OCI-LY3 (cell line): ENCODE data around the gene ALDH5A1.

Experiments used
- H2AFZ ChIP-seq: fragments of 200-600, 300-600 bp; shearing (Covaris generic); 2 replicates; pipeline ENCODE4 v1.6.0; 2014; ENCODE audit warnings: antibody characterized with exemption, low read depth, low read length
- H3K27ac ChIP-seq: fragments of 200-600, 300-600 bp; sonication (generic); 2 replicates; pipeline ENCODE4 v1.5.1; 2014; ENCODE audit warnings: mild to moderate bottlenecking, low read length, moderate library complexity, mixed read lengths
- H3K27me3 ChIP-seq: fragments of 200-600, 300-600 bp; sonication (generic); 2 replicates; pipeline ENCODE4 v1.6.1; 2014; ENCODE audit warnings: low read depth, low read length, mixed read lengths
- H3K36me3 ChIP-seq: fragments of 200-600, 300-600 bp; sonication (generic); replicated peaks from 2 replicates; pipeline ENCODE3; 2014; ENCODE audit warnings: low read depth, low read length, mixed read lengths
- H3K4me1 ChIP-seq: fragments of 300-600, 200-600 bp; sonication (generic); 2 replicates; pipeline ENCODE4 v1.6.1; 2014; ENCODE audit warnings: low read length, mixed read lengths
- H3K4me2 ChIP-seq: fragments of 200-600, 300-600 bp; sonication (generic); 2 replicates; pipeline ENCODE4 v1.6.1; 2014; ENCODE audit warnings: low read length, mixed read lengths
- H3K4me3 ChIP-seq: fragments of 300-600, 200-600 bp; sonication (generic); 2 replicates; pipeline ENCODE4 v1.5.1; 2014; ENCODE audit warnings: antibody characterized with exemption, mild to moderate bottlenecking, low read length, moderate library complexity
- H3K79me2 ChIP-seq: fragments of 300-600, 200-600 bp; shearing (Covaris generic); 2 replicates; pipeline ENCODE4 v1.6.1; 2014; ENCODE audit warnings: mild to moderate bottlenecking, low read length, mixed read lengths
- H3K9ac ChIP-seq: fragments of 300-600, 200-600 bp; shearing (Covaris generic); 2 replicates; pipeline ENCODE4 v1.6.0; 2014; ENCODE audit warnings: mild to moderate bottlenecking, low read length, moderate library complexity
- H3K9me3 ChIP-seq: fragments of 200-600, 300-600 bp; shearing (Covaris generic); 2 replicates; pipeline ENCODE4 v1.6.1; 2014; ENCODE audit warnings: low read length, mixed read lengths; ENCODE audit not compliant: insufficient read depth
- H4K20me1 ChIP-seq: fragments of 200-600, 300-600 bp; sonication (generic); 2 replicates; pipeline ENCODE4 v1.6.1; 2016; ENCODE audit warnings: low read length, mixed read lengths; ENCODE audit not compliant: insufficient read depth
- EZH2phosphoT487 ChIP-seq: fragments of 200-600 bp; shearing (Covaris generic); IDR thresholded peaks from 2 replicates; pipeline ENCODE4 v1.6.1; 2018; ENCODE audit warnings: antibody characterized with exemption, mixed run types, low read depth
- TF ChIP-seq, protein P1 (sequence below): fragments of 200-600, 300-600 bp; sonication (generic); IDR thresholded peaks from 2 replicates; pipeline ENCODE4 v1.5.1; 2014; ENCODE audit warnings: antibody characterized with exemption, low read length, low read depth

ALDH5A1 gene

DNA sequence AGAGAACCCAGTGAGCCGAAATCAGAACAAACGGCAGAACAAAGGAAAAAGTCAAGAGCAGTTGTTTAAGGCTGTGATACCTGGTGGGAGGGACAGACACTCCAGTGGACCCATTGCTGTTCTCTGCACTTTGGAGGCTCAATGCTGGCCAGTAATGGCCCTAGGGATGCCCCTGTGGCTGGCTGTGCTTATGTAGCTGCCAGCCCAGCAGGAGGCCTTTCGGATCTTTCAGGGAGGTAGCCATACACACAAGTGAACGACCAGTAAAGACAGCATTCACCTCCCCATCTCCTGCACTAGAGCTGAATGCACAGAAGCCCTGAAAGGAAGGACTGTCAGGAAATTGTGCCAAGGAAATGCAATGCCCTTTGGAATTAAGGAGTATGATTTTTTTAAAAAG lies 39.7 kb upstream of the ALDH5A1 start:
- no peaks in the 10 kb centered on the region for H3K9me3 ChIP-seq

DNA sequence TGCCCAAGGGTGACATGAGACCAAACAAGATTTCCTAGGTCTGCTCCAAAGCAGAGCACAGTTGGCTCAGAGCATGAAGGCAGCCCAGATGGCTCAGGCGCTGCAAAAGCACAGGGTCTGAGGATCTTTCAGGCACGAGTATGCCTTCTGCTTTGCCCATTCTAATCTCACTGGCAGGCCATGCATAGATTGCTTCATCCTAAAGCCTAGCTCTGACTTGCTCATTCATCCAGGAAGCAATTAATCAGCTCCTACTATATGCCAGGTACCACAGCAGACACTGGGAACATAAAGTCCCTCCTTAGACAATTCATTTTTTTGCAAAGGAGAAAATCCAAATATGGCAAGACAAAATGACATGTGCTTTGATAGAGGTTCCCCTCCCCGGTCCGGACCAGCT lies 36.6 kb upstream of the ALDH5A1 start:
- Histone ChIP-seq H3K9me3 (no peaks in the 10 kb centered on the region), H3K4me3 (no peak overlapping the region), H3K4me1 (no peaks in the 10 kb centered on the region), H3K9ac (no peak overlapping the region), H2AFZ (no peak overlapping the region), H3K36me3 (no peaks in the 10 kb centered on the region), H3K79me2 (no peaks in the 10 kb centered on the region), H3K27ac (no peak overlapping the region), H3K27me3 (no peaks in the 10 kb centered on the region), H3K4me2 (no peak overlapping the region), H4K20me1 (no peaks in the 10 kb centered on the region)
- no peak for TF ChIP-seq EZH2phosphoT487
- TF ChIP-seq, protein P1, sequence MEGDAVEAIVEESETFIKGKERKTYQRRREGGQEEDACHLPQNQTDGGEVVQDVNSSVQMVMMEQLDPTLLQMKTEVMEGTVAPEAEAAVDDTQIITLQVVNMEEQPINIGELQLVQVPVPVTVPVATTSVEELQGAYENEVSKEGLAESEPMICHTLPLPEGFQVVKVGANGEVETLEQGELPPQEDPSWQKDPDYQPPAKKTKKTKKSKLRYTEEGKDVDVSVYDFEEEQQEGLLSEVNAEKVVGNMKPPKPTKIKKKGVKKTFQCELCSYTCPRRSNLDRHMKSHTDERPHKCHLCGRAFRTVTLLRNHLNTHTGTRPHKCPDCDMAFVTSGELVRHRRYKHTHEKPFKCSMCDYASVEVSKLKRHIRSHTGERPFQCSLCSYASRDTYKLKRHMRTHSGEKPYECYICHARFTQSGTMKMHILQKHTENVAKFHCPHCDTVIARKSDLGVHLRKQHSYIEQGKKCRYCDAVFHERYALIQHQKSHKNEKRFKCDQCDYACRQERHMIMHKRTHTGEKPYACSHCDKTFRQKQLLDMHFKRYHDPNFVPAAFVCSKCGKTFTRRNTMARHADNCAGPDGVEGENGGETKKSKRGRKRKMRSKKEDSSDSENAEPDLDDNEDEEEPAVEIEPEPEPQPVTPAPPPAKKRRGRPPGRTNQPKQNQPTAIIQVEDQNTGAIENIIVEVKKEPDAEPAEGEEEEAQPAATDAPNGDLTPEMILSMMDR = no peak

More for the DNA sequence above, 39.7 kb upstream of the ALDH5A1 start:
- H3K27ac ChIP-seq = no peak overlapping the region
- TF ChIP-seq, protein P1 = no peak
- no peak for TF ChIP-seq EZH2phosphoT487
- H3K4me2 ChIP-seq = no peak overlapping the region
- H3K9ac ChIP-seq = no peak overlapping the region
- H3K79me2 ChIP-seq = no peaks in the 10 kb centered on the region
- H3K4me1 ChIP-seq = no peaks in the 10 kb centered on the region
- H2AFZ ChIP-seq = no peak overlapping the region
- H3K4me3 ChIP-seq = no peak overlapping the region
- H3K36me3 ChIP-seq = no peaks in the 10 kb centered on the region
- H3K27me3 ChIP-seq = no peaks in the 10 kb centered on the region
- H4K20me1 ChIP-seq = no peaks in the 10 kb centered on the region

DNA sequence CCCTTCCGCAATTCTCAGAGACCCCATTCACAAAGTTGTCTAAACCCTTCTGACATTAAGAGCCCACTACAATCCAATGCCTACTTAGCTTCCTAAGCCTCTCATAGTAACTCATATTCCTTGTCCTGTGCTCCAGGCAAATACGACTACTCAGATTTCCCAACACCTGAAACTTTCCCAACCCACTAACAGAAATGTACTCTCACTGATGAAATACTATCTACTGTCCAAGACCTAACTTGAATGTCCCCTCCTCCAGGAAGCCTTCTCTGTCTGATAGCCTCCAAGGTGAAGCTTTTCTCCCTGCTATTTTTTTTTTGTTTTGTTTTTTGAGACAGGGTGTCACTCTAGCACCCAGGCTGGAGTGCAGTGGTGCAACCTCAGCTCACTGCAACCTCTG lies 35.8 kb upstream of the ALDH5A1 start:
- H3K36me3 ChIP-seq = no peaks in the 10 kb centered on the region
- no peaks in the 10 kb centered on the region for H3K4me1 ChIP-seq
- no peaks in the 10 kb centered on the region for H4K20me1 ChIP-seq
- no peak overlapping the region for H3K9ac ChIP-seq
- H3K27me3 ChIP-seq = no peaks in the 10 kb centered on the region
- no peak overlapping the region for H3K4me3 ChIP-seq
- no peaks in the 10 kb centered on the region for H3K79me2 ChIP-seq
- TF ChIP-seq, protein P1 = no peak
- no peak for TF ChIP-seq EZH2phosphoT487
- no peak overlapping the region for H2AFZ ChIP-seq
- no peaks in the 10 kb centered on the region for H3K9me3 ChIP-seq
- no peak overlapping the region for H3K4me2 ChIP-seq
- no peak overlapping the region for H3K27ac ChIP-seq

DNA sequence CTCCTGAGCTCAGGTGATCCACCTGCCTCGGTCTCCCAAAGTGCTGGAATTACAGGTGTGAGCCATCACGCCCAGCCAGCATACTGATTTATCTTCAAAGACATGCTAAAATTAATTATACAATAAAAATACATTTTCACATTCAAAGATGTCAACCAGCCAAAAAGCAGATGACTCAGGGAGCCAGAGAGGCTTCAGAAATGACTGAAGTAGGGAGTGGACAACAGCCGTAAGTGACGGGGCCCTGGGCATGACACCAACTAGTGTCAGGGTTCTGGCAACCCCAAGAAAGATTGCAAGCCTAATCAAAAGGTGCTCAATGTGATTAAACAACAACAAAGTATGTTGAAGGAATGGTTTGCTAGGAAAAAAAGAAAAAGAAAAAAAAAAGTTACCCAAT lies 33.8 kb upstream of the ALDH5A1 start:
- H3K4me2 ChIP-seq = no peak overlapping the region
- H3K4me3 ChIP-seq = no peak overlapping the region
- TF ChIP-seq, protein P1 = no peak
- TF ChIP-seq EZH2phosphoT487 = no peak
- H3K4me1 ChIP-seq = no peaks in the 10 kb centered on the region
- no peak overlapping the region for H3K9ac ChIP-seq
- no peaks in the 10 kb centered on the region for H3K36me3 ChIP-seq
- no peak overlapping the region for H3K27ac ChIP-seq
- H3K79me2 ChIP-seq = no peaks in the 10 kb centered on the region
- no peaks in the 10 kb centered on the region for H3K27me3 ChIP-seq
- no peaks in the 10 kb centered on the region for H3K9me3 ChIP-seq
- H2AFZ ChIP-seq = no peak overlapping the region
- no peaks in the 10 kb centered on the region for H4K20me1 ChIP-seq
